Renal cortex interstitium (tissue), 15 donors: ENCODE measurements around the gene CST9. TPM values are rescaled to one million over a fixed set of nuclear protein-coding genes. Genes with fewer than 3 reads are reported as not detected.

Experiments used
- DNase-seq, 11 donors: peaks; one replicate each; pipeline ENCODE4 v3.0.0-alpha.2; 2013; ENCODE audit warnings: low read depth in 9 of 11, low spot score in 4 of 11; ENCODE audit errors: extremely low read depth in 1 of 11
- long read RNA-seq, 16 experiments: transcript quantifications; one replicate each; lab custom pipeline, GENCODE V29; 2026
- polyA plus RNA-seq, 3 donors: library from polyadenylated mRNA; unstranded; fragments of 120-200 nt; gene quantifications; one replicate each; pipeline ENCODE4 v1.2.1, GENCODE V29; 2013; ENCODE audit not compliant: insufficient read length in 3 of 3

The CST9 gene
- under 1 TPM in 1 of 3 donors, not detected in 2; 0.09 TPM for polyA plus RNA-seq
- long read RNA-seq, donor 1 = 0 reads
- long read RNA-seq, donor 2 = 0 reads
- long read RNA-seq, donor 3 = 0 reads
- long read RNA-seq, donor 4 = 0 reads
- long read RNA-seq, donor 5 = 0 reads
- long read RNA-seq, donor 6 = 0 reads
- long read RNA-seq, donor 7 = 0 reads
- long read RNA-seq, donor 8 = 0 reads
- long read RNA-seq, donor 9 = 0 reads
- long read RNA-seq, donor 10 = 0 reads
- long read RNA-seq, donor 11 = 0 reads
- long read RNA-seq, donor 12 = 0 reads
- long read RNA-seq, donor 13 = 0 reads
- long read RNA-seq, donor 14 = 0 reads
- long read RNA-seq, donor 15 = 0 reads
- long read RNA-seq, donor 16 = 0 reads

GRCh38 chr20:23605867-23606651 lies at the start of gene CST9:
TSS of gene CST9 (minus strand) at chr20:23605917. CDS start at chr20:23605864, 53 bp downstream.
- no peak for DNase-seq

- DNase-seq = no peak
Observed at GRCh38 chr20:23654717-23655116, 49.0 kb upstream of the CST9 start.

GRCh38 chr20:23654000-23654399 lies 48.3 kb upstream of the CST9 start:
- DNase-seq = no peak

- no peak for DNase-seq
Observed at GRCh38 chr20:23653400-23653938, 47.8 kb upstream of the CST9 start.

- DNase-seq = no peak
Observed at GRCh38 chr20:23652926-23653325, 47.2 kb upstream of the CST9 start.

- no peak for DNase-seq
Observed at GRCh38 chr20:23652371-23652770, 46.7 kb upstream of the CST9 start.

GRCh38 chr20:23651117-23651516 lies 45.4 kb upstream of the CST9 start:
- DNase-seq = no peak

- no peak for DNase-seq
Observed at GRCh38 chr20:23649830-23650417, 44.2 kb upstream of the CST9 start.

- DNase-seq = no peak
Observed at GRCh38 chr20:23649242-23649641, 43.5 kb upstream of the CST9 start.

- no peak for DNase-seq
Observed at GRCh38 chr20:23647346-23647745, 41.6 kb upstream of the CST9 start.

GRCh38 chr20:23646106-23646873 lies 40.6 kb upstream of the CST9 start:
- no peak for DNase-seq

GRCh38 chr20:23645575-23645974 lies 39.9 kb upstream of the CST9 start:
- DNase-seq = no peak

- no peak for DNase-seq
Observed at GRCh38 chr20:23644164-23644563, 38.4 kb upstream of the CST9 start.

GRCh38 chr20:23643659-23644058 lies 37.9 kb upstream of the CST9 start:
- no peak for DNase-seq

- DNase-seq = no peak
Observed at GRCh38 chr20:23641936-23642751, 36.4 kb upstream of the CST9 start.

GRCh38 chr20:23640671-23641667 lies 35.3 kb upstream of the CST9 start:
- no peak for DNase-seq

- DNase-seq = no peak
Observed at GRCh38 chr20:23640018-23640601, 34.4 kb upstream of the CST9 start.
